ENCODE measurements around the gene DHRS13.

Gene DHRS13

DNA sequence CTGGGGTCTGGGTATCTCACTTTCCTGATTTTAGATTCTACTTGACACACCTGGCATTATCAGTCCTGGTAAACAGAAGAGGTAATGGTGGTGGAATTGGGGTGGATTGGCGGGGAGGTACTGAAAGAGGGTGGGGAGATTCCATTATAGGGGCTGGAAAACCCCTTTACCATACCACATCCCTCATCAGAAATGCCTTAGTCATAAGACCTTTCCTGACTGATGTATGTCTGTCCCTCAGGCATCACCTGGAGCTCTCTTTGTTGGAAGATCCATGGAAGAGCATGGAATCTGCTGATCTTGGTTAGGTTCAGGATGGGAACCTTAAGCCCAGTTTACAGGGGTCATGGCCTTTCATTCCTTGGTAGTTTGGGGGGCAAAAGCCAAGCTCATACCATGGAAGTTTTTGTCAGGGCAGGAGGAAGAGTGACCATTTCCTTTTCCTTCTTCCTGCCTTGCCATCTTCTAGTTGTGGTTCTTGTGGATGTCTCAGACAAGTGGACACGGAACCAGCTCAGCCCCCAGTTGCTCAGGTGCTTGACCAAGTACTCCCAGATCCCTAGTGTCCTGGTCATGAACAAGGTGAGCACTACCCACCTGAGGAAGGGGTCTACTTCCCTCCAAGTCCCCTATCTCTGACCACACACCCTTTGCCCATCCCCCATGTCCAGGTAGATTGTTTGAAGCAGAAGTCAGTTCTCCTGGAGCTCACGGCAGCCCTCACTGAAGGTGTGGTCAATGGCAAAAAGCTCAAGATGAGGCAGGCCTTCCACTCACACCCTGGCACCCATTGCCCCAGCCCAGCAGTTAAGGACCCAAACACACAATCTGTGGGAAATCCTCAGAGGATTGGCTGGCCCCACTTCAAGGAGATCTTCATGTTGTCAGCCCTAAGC, 44.7 kb downstream of the DHRS13 start:
- Histone ChIP-seq H3K27ac (ENCODE audit: low read depth, low read length, poor library complexity, severe bottlenecking) (no peak overlapping the region), H3K79me2 (ENCODE audit: insufficient read depth, low read length) (no peaks in the 10 kb centered on the region; the same call in 1 of the 2 replicates), H3K9ac (ENCODE audit: low read length) (no peak overlapping the region), H3K27me3 (ENCODE audit: insufficient read depth, low read length) (no peaks in the 10 kb centered on the region), H3K4me3 (ENCODE audit: low read depth, low read length, poor library complexity, severe bottlenecking) (no peak overlapping the region), H3K9me2 (ENCODE audit: low read depth, low read length) (no peaks in the 10 kb centered on the region), H3K36me3 (ENCODE audit: insufficient read depth, low read length) (peaks cover 29% of the 10 kb centered on the region), H3K4me1 (ENCODE audit: insufficient read depth, low read length, severe bottlenecking) (peaks cover 14% of the 10 kb centered on the region), H3K4me2 (ENCODE audit: low read length) (no peak overlapping the region), H3F3A (ENCODE audit: insufficient read depth, low read length) (no peaks in the 10 kb centered on the region), H2AFZ (ENCODE audit: low read length) (no peak overlapping the region), H3K9me3 (ENCODE audit: low read length) (no peaks in the 10 kb centered on the region), H4K20me1 (ENCODE audit: insufficient read depth, low read length) (no peaks in the 10 kb centered on the region)
- no peak for TF ChIP-seq EZH2 (IDR thresholded peaks at IDR 0.05; ENCODE audit: borderline replicate concordance, low read length)
- TF ChIP-seq, protein P1, sequence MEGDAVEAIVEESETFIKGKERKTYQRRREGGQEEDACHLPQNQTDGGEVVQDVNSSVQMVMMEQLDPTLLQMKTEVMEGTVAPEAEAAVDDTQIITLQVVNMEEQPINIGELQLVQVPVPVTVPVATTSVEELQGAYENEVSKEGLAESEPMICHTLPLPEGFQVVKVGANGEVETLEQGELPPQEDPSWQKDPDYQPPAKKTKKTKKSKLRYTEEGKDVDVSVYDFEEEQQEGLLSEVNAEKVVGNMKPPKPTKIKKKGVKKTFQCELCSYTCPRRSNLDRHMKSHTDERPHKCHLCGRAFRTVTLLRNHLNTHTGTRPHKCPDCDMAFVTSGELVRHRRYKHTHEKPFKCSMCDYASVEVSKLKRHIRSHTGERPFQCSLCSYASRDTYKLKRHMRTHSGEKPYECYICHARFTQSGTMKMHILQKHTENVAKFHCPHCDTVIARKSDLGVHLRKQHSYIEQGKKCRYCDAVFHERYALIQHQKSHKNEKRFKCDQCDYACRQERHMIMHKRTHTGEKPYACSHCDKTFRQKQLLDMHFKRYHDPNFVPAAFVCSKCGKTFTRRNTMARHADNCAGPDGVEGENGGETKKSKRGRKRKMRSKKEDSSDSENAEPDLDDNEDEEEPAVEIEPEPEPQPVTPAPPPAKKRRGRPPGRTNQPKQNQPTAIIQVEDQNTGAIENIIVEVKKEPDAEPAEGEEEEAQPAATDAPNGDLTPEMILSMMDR (IDR thresholded peaks at IDR 0.05; ENCODE audit: low read length), result no peak

DNA sequence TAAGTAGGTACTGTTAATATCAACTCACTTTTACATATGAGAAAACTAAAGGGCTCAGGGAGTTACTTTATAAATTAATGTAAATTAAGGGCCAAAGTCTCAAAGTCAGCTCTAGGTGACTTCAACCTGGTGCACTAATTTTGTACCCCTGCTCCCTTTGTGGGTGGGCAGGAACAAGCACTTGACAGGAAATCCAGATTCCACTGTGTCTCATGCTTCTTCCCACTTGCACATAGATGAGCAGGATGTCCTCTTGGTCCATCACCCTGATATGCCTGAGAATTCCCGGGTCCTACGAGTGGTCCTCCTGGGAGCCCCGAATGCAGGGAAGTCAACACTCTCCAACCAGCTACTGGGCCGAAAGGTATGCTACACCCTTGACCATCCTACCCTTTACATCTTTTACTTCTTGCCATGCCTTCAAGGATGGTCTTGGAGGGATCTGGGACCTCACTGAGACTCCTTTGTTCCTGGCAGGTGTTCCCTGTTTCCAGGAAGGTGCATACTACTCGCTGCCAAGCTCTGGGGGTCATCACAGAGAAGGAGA, 46.8 kb downstream of the DHRS13 start:
- Histone ChIP-seq H3K79me2 (ENCODE audit: insufficient read depth, low read length) (no peaks in the 10 kb centered on the region; the same call in 1 of the 2 replicates), H3K27ac (ENCODE audit: low read depth, low read length, poor library complexity, severe bottlenecking) (no peak overlapping the region), H3K9me2 (ENCODE audit: low read depth, low read length) (no peaks in the 10 kb centered on the region), H4K20me1 (ENCODE audit: insufficient read depth, low read length) (no peaks in the 10 kb centered on the region), H3K36me3 (ENCODE audit: insufficient read depth, low read length) (peaks cover 29% of the 10 kb centered on the region), H3K4me3 (ENCODE audit: low read depth, low read length, poor library complexity, severe bottlenecking) (peak overlapping the region; percentile 92), H3K9ac (ENCODE audit: low read length) (no peak overlapping the region), H3K9me3 (ENCODE audit: low read length) (no peaks in the 10 kb centered on the region), H3K4me1 (ENCODE audit: insufficient read depth, low read length, severe bottlenecking) (peaks cover 14% of the 10 kb centered on the region), H3F3A (ENCODE audit: insufficient read depth, low read length) (no peaks in the 10 kb centered on the region), H2AFZ (ENCODE audit: low read length) (no peak overlapping the region), H3K27me3 (ENCODE audit: insufficient read depth, low read length) (no peaks in the 10 kb centered on the region), H3K4me2 (ENCODE audit: low read length) (peak overlapping the region; percentile 95)
- TF ChIP-seq, protein P1 (IDR thresholded peaks at IDR 0.05; ENCODE audit: low read length), result no peak

DNA sequence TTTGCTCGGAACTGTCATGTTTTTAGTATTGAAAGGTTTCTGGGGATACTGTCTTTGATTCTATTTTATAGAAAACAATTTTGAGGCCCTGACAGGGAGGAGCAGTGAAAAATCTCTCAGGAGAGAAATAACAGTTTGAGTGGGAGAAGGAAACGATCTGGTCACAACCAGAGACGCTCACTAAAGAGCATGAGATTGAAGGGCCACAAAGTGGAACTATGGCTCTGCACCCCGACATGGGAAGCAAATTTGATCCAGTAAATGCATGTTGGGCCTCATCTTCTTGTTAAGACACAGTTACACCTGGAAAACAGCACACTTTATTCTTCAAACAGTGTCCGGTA, 47.6 kb downstream of the DHRS13 start:
- H3K9ac ChIP-seq (ENCODE audit: low read length), result peak overlapping the region; percentile 90
- H3K4me2 ChIP-seq (ENCODE audit: low read length), result peak overlapping the region; percentile 95
- H3K27ac ChIP-seq (ENCODE audit: low read depth, low read length, poor library complexity, severe bottlenecking), result peak overlapping the region; percentile 43
- no peaks in the 10 kb centered on the region for H3K9me2 ChIP-seq (ENCODE audit: low read depth, low read length)
- no peak overlapping the region for H2AFZ ChIP-seq (ENCODE audit: low read length)
- peak overlapping the region; percentile 92 for H3K4me3 ChIP-seq (ENCODE audit: low read depth, low read length, poor library complexity, severe bottlenecking)
- H3K79me2 ChIP-seq (ENCODE audit: insufficient read depth, low read length), result no peaks in the 10 kb centered on the region; the same call in 1 of the 2 replicates
- no peak for TF ChIP-seq EZH2 (IDR thresholded peaks at IDR 0.05; ENCODE audit: borderline replicate concordance, low read length)
- TF ChIP-seq, protein P1 (IDR thresholded peaks at IDR 0.05; ENCODE audit: low read length), result no peak
- H3K27me3 ChIP-seq (ENCODE audit: insufficient read depth, low read length), result no peaks in the 10 kb centered on the region
- H3K4me1 ChIP-seq (ENCODE audit: insufficient read depth, low read length, severe bottlenecking), result peaks cover 15% of the 10 kb centered on the region
- H3K9me3 ChIP-seq (ENCODE audit: low read length), result no peaks in the 10 kb centered on the region
- peaks cover 25% of the 10 kb centered on the region for H3K36me3 ChIP-seq (ENCODE audit: insufficient read depth, low read length)
- H3F3A ChIP-seq (ENCODE audit: insufficient read depth, low read length), result no peaks in the 10 kb centered on the region
- H4K20me1 ChIP-seq (ENCODE audit: insufficient read depth, low read length), result no peaks in the 10 kb centered on the region
